ENCODE measurements around the gene CPEB2. TPM values are rescaled to one million over a fixed set of nuclear protein-coding genes. Genes with fewer than 3 reads are reported as not detected.

Gene CPEB2
- total and polyA plus RNA-seq, 2 of the 8 experiments (the other 6 are each of a cell fraction or from before 2014, with no cell fraction given), result 0.39 to 1.9 TPM

GRCh38 chr4:15021946-15022345, 19.7 kb downstream of the CPEB2 start:
- Histone ChIP-seq H3K14ac (ENCODE audit: insufficient read length) (no peak overlapping the region), H3K79me2 (ENCODE audit: control insufficient read depth in 1 of 2, insufficient read depth in 2 of 2, low read length in 2 of 2) (no peaks in the 10 kb centered on the region), H4K8ac (ENCODE audit: extremely low read depth, insufficient read depth, low read length) (no peak overlapping the region), H3K23me2 (ENCODE audit: low read depth, low read length) (no peaks in the 10 kb centered on the region), H3K4me2 (ENCODE audit: insufficient read depth in 1 of 2, low read depth in 2 of 2, low read length in 2 of 2) (no peak overlapping the region), H3K4me3 (ENCODE audit: extremely low read depth in 1 of 4, insufficient read depth in 2 of 4, low read depth in 3 of 4, low read length in 4 of 4) (no peak overlapping the region), H2BK120ac (replicated peaks; ENCODE audit: low read depth, low read length) (no peak overlapping the region), H2BK20ac (ENCODE audit: low read length) (no peak overlapping the region), H4K5ac (ENCODE audit: insufficient read length, low read depth, low read length) (no peak overlapping the region), H2BK15ac (ENCODE audit: low read length) (no peak overlapping the region), H2BK12ac (ENCODE audit: low read depth, low read length) (no peak overlapping the region), H2BK5ac (ENCODE audit: low read depth, low read length) (no peak overlapping the region), H3K56ac (replicated peaks; ENCODE audit: insufficient read length, low read depth, low read length) (no peak overlapping the region), H2AFZ (ENCODE audit: low read length) (no peak overlapping the region), H4K20me1 (replicated peaks in 1 of 2; ENCODE audit: control insufficient read depth in 1 of 2, insufficient read depth in 2 of 2, low read length in 2 of 2) (no peaks in the 10 kb centered on the region), H3K79me1 (ENCODE audit: low read depth, low read length) (no peaks in the 10 kb centered on the region), H3K9me3 (ENCODE audit: insufficient read depth in 2 of 2, low read depth in 1 of 2, low read length in 1 of 2) (no peaks in the 10 kb centered on the region), H3K4me1 (replicated peaks in 1 of 4; ENCODE audit: control insufficient read depth in 3 of 4, insufficient read depth in 4 of 4, low read length in 3 of 4) (no peaks in the 10 kb centered on the region), H3K18ac (ENCODE audit: extremely low read depth, low read length) (no peak overlapping the region), H3K27me3 (replicated peaks in 1 of 4; ENCODE audit: control insufficient read depth in 3 of 4, extremely low read depth in 1 of 4, insufficient read depth in 3 of 4, low read length in 3 of 4) (no peaks in the 10 kb centered on the region), H3K27ac (ENCODE audit: low read depth, low read length) (no peak overlapping the region), H3K9ac (replicated peaks in 1 of 4; ENCODE audit: extremely low read depth in 1 of 4, low read depth in 3 of 4, low read length in 3 of 4) (no peak overlapping the region), H2AK5ac (ENCODE audit: low read depth, low read length) (no peak overlapping the region), H3K23ac (ENCODE audit: insufficient read length) (no peak overlapping the region), H3K4ac (replicated peaks; ENCODE audit: insufficient read length, low read depth, low read length) (no peak overlapping the region), H3K36me3 (ENCODE audit: control insufficient read depth in 2 of 4, insufficient read depth in 4 of 4, low read length in 3 of 4) (no peaks in the 10 kb centered on the region), H4K91ac (replicated peaks; ENCODE audit: insufficient read length, low read length) (no peak overlapping the region)
- POLR2A ChIA-PET (ENCODE audit: partially characterized antibody), result no interaction called here
- no peak for TF ChIP-seq ASH2L (IDR thresholded peaks at IDR 0.05; ENCODE audit: low read length)
- TF ChIP-seq SP1 (IDR thresholded peaks at IDR 0.05; ENCODE audit: low read depth, low read length), result no peak
- no peak for FAIRE-seq
- DNase-seq (ENCODE audit: low read depth in 1 of 2, low spot score in 2 of 2), result no peak
- 89% methylated on average over 2 of the region's 2 CpGs; no CpG with 5 or more reads in 1 of the 2 experiments for WGBS, 2 experiments (ENCODE audit: extremely low coverage in 1 of 2, insufficient coverage in 1 of 2, insufficient read length in 1 of 2, insufficient replicate concordance in 2 of 2, low coverage in 1 of 2, low lambda C conversion rate in 2 of 2, missing lambda C conversion rate in 1 of 2)
- CTCF ChIA-PET (ENCODE audit: partially characterized antibody), result interaction anchor here (0.8 to 1.0 kb wide), 2 partner anchors 176 to 438 kb away, joined by 3 read pairs; no protein-coding TSS in a partner anchor

Data from H1 (cell line).